ENCODE data around the gene CYSLTR2. TPM values are rescaled to one million over a fixed set of nuclear protein-coding genes. Genes with fewer than 3 reads are reported as not detected.

CYSLTR2 gene, protein sequence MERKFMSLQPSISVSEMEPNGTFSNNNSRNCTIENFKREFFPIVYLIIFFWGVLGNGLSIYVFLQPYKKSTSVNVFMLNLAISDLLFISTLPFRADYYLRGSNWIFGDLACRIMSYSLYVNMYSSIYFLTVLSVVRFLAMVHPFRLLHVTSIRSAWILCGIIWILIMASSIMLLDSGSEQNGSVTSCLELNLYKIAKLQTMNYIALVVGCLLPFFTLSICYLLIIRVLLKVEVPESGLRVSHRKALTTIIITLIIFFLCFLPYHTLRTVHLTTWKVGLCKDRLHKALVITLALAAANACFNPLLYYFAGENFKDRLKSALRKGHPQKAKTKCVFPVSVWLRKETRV
- not detected in 2 replicates for total RNA-seq

DNA sequence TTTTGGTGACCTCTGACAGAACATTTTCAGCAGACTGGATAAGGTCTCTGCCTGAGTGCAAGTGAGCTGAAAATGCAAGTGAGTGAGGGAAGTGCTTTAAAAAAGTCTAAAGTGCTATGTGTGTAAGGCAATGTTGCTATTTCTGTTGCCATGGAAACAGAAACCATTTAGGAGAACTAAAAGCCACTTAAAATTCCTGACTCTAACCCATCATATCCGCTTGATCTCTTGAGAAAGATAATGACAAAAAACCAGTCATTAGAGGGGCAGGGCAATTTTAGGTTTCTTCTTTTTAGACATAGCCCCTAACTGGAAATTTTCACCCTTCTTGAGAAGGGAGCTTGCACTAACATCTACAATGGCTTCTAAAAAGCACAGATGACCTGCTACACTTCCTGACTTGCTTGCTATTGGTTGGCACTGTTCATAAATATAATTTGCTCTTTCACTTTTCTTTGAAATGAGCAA lies at the start of gene CYSLTR2:
TSS of gene CYSLTR2 (plus strand) at position 458 of the 468 bp plus-strand sequence. CDS start 52,889 bp downstream, outside the sequence.

Other genes with a start within 250 kb of the CYSLTR2 start
- gene LPAR6, start 240.8 kb upstream of the CYSLTR2 start, total RNA-seq, result 29.7 and 33.6 TPM in 2 replicates
- 25.8 and 26.0 TPM in 2 replicates for gene RCBTB2, start 120.8 kb upstream of the CYSLTR2 start, total RNA-seq

Measured in dermis lymphatic vessel endothelial cell (primary cell).